SU-DHL-6 (cell line): ENCODE measurements around the gene PIK3CD.

Source experiments
- EZH2phosphoT487 ChIP-seq: fragments of 200-600 bp; sonication (generic), shearing (Covaris generic); conservative IDR thresholded peaks from 2 replicates; pipeline ENCODE4 v1.6.1; 2018; ENCODE audit warnings: mild to moderate bottlenecking, antibody characterized with exemption, low read length, moderate library complexity, mixed read lengths
- TF ChIP-seq, protein P1 (sequence below): fragments of 200-600 bp; sonication (generic); IDR thresholded peaks from one replicate; pipeline ENCODE4 v1.5.1; 2017; ENCODE audit warnings: antibody characterized with exemption, mild to moderate bottlenecking, low read length, moderate library complexity; ENCODE audit not compliant: insufficient read depth, poor library complexity, severe bottlenecking

DNA sequence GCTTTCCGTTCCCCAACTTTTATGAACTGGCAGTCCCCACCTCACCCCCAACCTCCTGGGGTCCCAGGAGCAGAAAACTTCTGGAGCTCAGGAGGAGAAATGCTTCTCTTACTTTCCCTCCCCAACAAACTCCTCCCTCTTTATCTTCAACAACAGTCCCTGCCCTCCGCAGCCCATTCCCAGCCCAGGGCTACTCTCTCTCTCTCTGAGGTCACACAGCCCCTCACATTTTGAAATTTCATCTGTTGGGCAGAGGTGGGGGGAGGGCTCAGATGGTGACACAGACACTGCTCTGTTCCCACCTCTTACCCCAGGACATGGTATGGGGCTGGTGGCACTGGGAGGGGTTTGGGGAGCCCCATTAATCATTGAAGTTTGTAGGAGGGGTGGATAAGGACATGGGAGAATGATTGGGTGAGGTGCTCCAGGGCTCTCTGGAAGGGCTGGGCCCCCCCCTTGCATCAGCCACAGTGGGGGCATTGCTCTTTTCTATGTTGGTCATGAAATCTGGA is 6.0 kb downstream of the PIK3CD start:
- TF ChIP-seq, protein P1, sequence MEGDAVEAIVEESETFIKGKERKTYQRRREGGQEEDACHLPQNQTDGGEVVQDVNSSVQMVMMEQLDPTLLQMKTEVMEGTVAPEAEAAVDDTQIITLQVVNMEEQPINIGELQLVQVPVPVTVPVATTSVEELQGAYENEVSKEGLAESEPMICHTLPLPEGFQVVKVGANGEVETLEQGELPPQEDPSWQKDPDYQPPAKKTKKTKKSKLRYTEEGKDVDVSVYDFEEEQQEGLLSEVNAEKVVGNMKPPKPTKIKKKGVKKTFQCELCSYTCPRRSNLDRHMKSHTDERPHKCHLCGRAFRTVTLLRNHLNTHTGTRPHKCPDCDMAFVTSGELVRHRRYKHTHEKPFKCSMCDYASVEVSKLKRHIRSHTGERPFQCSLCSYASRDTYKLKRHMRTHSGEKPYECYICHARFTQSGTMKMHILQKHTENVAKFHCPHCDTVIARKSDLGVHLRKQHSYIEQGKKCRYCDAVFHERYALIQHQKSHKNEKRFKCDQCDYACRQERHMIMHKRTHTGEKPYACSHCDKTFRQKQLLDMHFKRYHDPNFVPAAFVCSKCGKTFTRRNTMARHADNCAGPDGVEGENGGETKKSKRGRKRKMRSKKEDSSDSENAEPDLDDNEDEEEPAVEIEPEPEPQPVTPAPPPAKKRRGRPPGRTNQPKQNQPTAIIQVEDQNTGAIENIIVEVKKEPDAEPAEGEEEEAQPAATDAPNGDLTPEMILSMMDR, result no peak
- TF ChIP-seq EZH2phosphoT487, result no peak
